ENCODE data around the gene ABCA1. TPM values are rescaled to one million over a fixed set of nuclear protein-coding genes. Genes with fewer than 3 reads are reported as not detected.

The ABCA1 gene
- total and polyA plus RNA-seq, 2 donors (not counting 1 experiment from before 2014, with no cell fraction given) = 11.5 to 60.4 TPM

DNA sequence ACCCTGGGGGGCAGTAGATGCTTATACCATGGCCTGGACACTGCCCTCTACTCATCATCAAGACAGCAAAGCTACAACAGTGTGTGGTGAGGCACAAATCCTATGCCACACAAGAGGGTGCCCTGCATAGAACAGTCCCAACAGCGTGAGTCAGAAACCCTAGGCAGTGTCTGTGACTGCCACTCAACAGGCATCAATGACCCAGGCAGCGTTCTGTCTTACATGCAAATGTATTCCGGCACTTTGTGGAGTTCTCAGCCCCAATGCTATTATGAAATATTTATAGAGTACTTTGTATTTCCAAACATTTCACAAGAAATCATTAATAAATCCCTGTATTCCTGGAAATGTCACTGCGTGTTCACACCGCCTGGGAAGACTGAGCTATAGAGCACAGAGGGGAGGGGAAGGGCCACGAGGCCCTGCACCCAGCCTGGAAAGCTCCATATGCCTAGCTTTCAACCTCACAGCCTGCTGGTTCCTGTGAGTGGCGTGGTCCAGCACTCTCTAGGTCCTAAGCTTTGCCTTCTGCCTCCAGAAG, 86.3 kb downstream of the ABCA1 start:
- DNase-seq (ENCODE audit: low read depth in 2 of 2) = peak in 1 of 2 donors; percentile 43
- Histone ChIP-seq H3K27me3 (ENCODE audit: control insufficient read depth, insufficient read depth, low read length) (no peaks in the 10 kb centered on the region), H3K9ac (ENCODE audit: insufficient read depth, low read length) (no peak overlapping the region), H3K79me2 (ENCODE audit: control insufficient read depth, insufficient read depth, low read length) (no peaks in the 10 kb centered on the region), H4K20me1 (ENCODE audit: control insufficient read depth, extremely low read depth, insufficient read depth, low read length) (no peaks in the 10 kb centered on the region), H3K36me3 (ENCODE audit: control insufficient read depth, insufficient read depth, low read length) (peaks cover 12% of the 10 kb centered on the region), H2AFZ (ENCODE audit: low read length) (no peak overlapping the region), H3K27ac (ENCODE audit: insufficient read depth, low read length) (no peak overlapping the region), H3K9me3 (ENCODE audit: control insufficient read depth, insufficient read depth, low read depth, low read length) (no peaks in the 10 kb centered on the region), H3K4me1 (ENCODE audit: control insufficient read depth, extremely low read depth, insufficient read depth, low read length) (no peaks in the 10 kb centered on the region), H3K4me2 (ENCODE audit: extremely low read depth, insufficient read depth, low read length) (no peak overlapping the region), H3K4me3 (replicated peaks in 1 of 4; ENCODE audit: control extremely low read depth in 1 of 4, insufficient read depth in 1 of 4, low read depth in 3 of 4, low read length in 4 of 4) (no peak overlapping the region)
- TF ChIP-seq, protein P1, sequence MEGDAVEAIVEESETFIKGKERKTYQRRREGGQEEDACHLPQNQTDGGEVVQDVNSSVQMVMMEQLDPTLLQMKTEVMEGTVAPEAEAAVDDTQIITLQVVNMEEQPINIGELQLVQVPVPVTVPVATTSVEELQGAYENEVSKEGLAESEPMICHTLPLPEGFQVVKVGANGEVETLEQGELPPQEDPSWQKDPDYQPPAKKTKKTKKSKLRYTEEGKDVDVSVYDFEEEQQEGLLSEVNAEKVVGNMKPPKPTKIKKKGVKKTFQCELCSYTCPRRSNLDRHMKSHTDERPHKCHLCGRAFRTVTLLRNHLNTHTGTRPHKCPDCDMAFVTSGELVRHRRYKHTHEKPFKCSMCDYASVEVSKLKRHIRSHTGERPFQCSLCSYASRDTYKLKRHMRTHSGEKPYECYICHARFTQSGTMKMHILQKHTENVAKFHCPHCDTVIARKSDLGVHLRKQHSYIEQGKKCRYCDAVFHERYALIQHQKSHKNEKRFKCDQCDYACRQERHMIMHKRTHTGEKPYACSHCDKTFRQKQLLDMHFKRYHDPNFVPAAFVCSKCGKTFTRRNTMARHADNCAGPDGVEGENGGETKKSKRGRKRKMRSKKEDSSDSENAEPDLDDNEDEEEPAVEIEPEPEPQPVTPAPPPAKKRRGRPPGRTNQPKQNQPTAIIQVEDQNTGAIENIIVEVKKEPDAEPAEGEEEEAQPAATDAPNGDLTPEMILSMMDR (conservative IDR thresholded peaks at IDR 0.05 in 1 of 2, IDR thresholded peaks at IDR 0.05 in 1 of 2; ENCODE audit: low read depth in 1 of 2, low read length in 2 of 2) = no peak
- no peak for TF ChIP-seq EZH2 (IDR thresholded peaks at IDR 0.05; ENCODE audit: low read length, missing control alignments)

DNA sequence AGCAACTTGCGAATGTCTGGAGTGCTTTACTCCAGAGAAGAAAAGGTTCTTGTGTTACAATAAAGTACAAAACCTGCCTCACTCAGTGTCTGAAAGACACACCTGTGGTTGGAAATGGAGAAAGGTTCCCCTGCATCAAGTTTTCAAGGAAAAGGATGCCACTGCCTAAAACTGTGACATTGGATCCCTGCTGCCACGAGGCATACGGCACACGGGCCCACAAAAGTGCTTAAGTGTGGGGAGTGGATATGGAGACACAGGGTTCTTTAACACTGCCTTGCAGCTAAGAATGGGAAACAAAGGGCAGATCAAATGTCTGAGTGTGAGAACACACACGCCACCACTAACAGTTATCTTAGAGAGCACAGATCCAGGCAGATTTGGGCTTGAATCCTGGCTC, 89.0 kb downstream of the ABCA1 start:
- H3K4me1 ChIP-seq (ENCODE audit: control insufficient read depth, extremely low read depth, insufficient read depth, low read length) = no peaks in the 10 kb centered on the region
- H3K4me3 ChIP-seq (replicated peaks in 1 of 4; ENCODE audit: control extremely low read depth in 1 of 4, insufficient read depth in 1 of 4, low read depth in 3 of 4, low read length in 4 of 4) = no peak overlapping the region
- no peak for TF ChIP-seq EZH2 (IDR thresholded peaks at IDR 0.05; ENCODE audit: low read length, missing control alignments)
- TF ChIP-seq, protein P1 (conservative IDR thresholded peaks at IDR 0.05 in 1 of 2, IDR thresholded peaks at IDR 0.05 in 1 of 2; ENCODE audit: low read depth in 1 of 2, low read length in 2 of 2) = no peak
- no peak overlapping the region for H2AFZ ChIP-seq (ENCODE audit: low read length)
- H3K9ac ChIP-seq (ENCODE audit: insufficient read depth, low read length) = no peak overlapping the region
- H3K27me3 ChIP-seq (ENCODE audit: control insufficient read depth, insufficient read depth, low read length) = no peaks in the 10 kb centered on the region
- H3K4me2 ChIP-seq (ENCODE audit: extremely low read depth, insufficient read depth, low read length) = no peak overlapping the region
- H3K36me3 ChIP-seq (ENCODE audit: control insufficient read depth, insufficient read depth, low read length) = peaks cover 17% of the 10 kb centered on the region
- DNase-seq (ENCODE audit: low read depth in 2 of 2) = no peak
- H3K9me3 ChIP-seq (ENCODE audit: control insufficient read depth, insufficient read depth, low read depth, low read length) = no peaks in the 10 kb centered on the region
- no peaks in the 10 kb centered on the region for H3K79me2 ChIP-seq (ENCODE audit: control insufficient read depth, insufficient read depth, low read length)
- no peaks in the 10 kb centered on the region for H4K20me1 ChIP-seq (ENCODE audit: control insufficient read depth, extremely low read depth, insufficient read depth, low read length)
- no peak overlapping the region for H3K27ac ChIP-seq (ENCODE audit: insufficient read depth, low read length)

DNA sequence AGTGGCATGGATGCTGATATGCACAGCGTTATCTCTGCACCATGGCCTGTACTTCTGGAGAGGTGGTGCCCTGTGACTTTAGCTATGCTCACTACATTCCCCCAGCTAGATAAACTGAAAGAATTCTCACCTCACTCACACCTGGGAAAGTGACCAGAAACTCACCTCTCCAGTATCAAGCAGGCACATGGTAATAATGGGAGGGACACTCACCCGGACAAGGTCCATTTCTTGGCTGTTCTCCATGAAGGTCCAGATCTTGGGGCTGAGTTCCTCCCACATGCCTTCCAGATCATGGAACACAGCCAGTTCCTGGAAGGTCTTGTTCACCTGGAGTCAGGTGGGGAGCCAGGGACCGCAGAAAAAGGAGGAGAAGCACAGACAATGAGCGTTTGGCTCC, 91.2 kb downstream of the ABCA1 start:
- no peak for DNase-seq (ENCODE audit: low read depth in 2 of 2)
- Histone ChIP-seq H4K20me1 (ENCODE audit: control insufficient read depth, extremely low read depth, insufficient read depth, low read length) (no peaks in the 10 kb centered on the region), H3K9ac (ENCODE audit: insufficient read depth, low read length) (no peak overlapping the region), H3K4me2 (ENCODE audit: extremely low read depth, insufficient read depth, low read length) (no peak overlapping the region), H3K9me3 (ENCODE audit: control insufficient read depth, insufficient read depth, low read depth, low read length) (no peaks in the 10 kb centered on the region), H3K27me3 (ENCODE audit: control insufficient read depth, insufficient read depth, low read length) (no peaks in the 10 kb centered on the region), H3K36me3 (ENCODE audit: control insufficient read depth, insufficient read depth, low read length) (peaks cover 19% of the 10 kb centered on the region), H3K79me2 (ENCODE audit: control insufficient read depth, insufficient read depth, low read length) (no peaks in the 10 kb centered on the region), H2AFZ (ENCODE audit: low read length) (no peak overlapping the region), H3K4me1 (ENCODE audit: control insufficient read depth, extremely low read depth, insufficient read depth, low read length) (no peaks in the 10 kb centered on the region), H3K4me3 (replicated peaks in 1 of 4; ENCODE audit: control extremely low read depth in 1 of 4, insufficient read depth in 1 of 4, low read depth in 3 of 4, low read length in 4 of 4) (no peak overlapping the region), H3K27ac (ENCODE audit: insufficient read depth, low read length) (no peak overlapping the region)
- TF ChIP-seq, protein P1 (conservative IDR thresholded peaks at IDR 0.05 in 1 of 2, IDR thresholded peaks at IDR 0.05 in 1 of 2; ENCODE audit: low read depth in 1 of 2, low read length in 2 of 2) = no peak
- TF ChIP-seq EZH2 (IDR thresholded peaks at IDR 0.05; ENCODE audit: low read length, missing control alignments) = no peak

Data from fibroblast of lung (primary cell).